Mucosa of rectum (tissue), 2 donors: Measurements from ENCODE around the gene DUOXA1.

ENCODE experiments used
- H3K27ac ChIP-seq, 2 donors: one replicate each; pipeline ENCODE4 v1.7.0; 2013; ENCODE audit warnings: inconsistent platforms in 2 of 2, low read depth in 2 of 2, low read length in 2 of 2
- H3K27me3 ChIP-seq, 2 donors: one replicate each; pipeline ENCODE4 v1.7.0; 2013; ENCODE audit warnings: low read length in 2 of 2; ENCODE audit not compliant: control insufficient read depth in 2 of 2, insufficient read depth in 2 of 2
- H3K36me3 ChIP-seq, 2 donors: one replicate each; pipeline ENCODE4 v1.7.0; 2013; ENCODE audit warnings: low read length in 2 of 2; ENCODE audit not compliant: control insufficient read depth in 2 of 2, insufficient read depth in 2 of 2
- H3K4me1 ChIP-seq, 2 donors: one replicate each; pipeline ENCODE4 v1.7.0; 2013; ENCODE audit warnings: low read length in 2 of 2, mild to moderate bottlenecking in 1 of 2; ENCODE audit not compliant: control insufficient read depth in 2 of 2, insufficient read depth in 2 of 2
- H3K4me3 ChIP-seq, 2 donors: one replicate each; pipeline ENCODE4 v1.7.0; 2013; ENCODE audit warnings: low read length in 2 of 2
- H3K9ac ChIP-seq, 2 donors: one replicate each; pipeline ENCODE4 v1.7.0; 2013; ENCODE audit warnings: low read length in 2 of 2, low read depth in 1 of 2, mild to moderate bottlenecking in 1 of 2
- H3K9me3 ChIP-seq, 2 donors: one replicate each; pipeline ENCODE4 v1.7.0; 2013; ENCODE audit warnings: low read length in 2 of 2; ENCODE audit not compliant: control insufficient read depth in 2 of 2
- donor health status: healthy.
- donor health status: Normal muscosa, but diverticular disease.

Gene DUOXA1

GRCh38 chr15:45151998-45152828, 22.5 kb upstream of the DUOXA1 start:
- no peaks in the 10 kb centered on the region for H3K36me3 ChIP-seq
- no peak overlapping the region for H3K27ac ChIP-seq
- H3K4me3 ChIP-seq: no peak overlapping the region
- H3K9me3 ChIP-seq: no peaks in the 10 kb centered on the region
- H3K9ac ChIP-seq: no peak overlapping the region
- no peaks in the 10 kb centered on the region for H3K27me3 ChIP-seq
- no peaks in the 10 kb centered on the region for H3K4me1 ChIP-seq

- H3K9me3 ChIP-seq: no peaks in the 10 kb centered on the region
- no peaks in the 10 kb centered on the region for H3K36me3 ChIP-seq
- no peaks in the 10 kb centered on the region for H3K27me3 ChIP-seq
- no peak overlapping the region for H3K9ac ChIP-seq
- no peak overlapping the region for H3K4me3 ChIP-seq
- no peak overlapping the region for H3K27ac ChIP-seq
- peaks cover 3 to 6% of the 10 kb centered on the region in 2 donors for H3K4me1 ChIP-seq
Observed at GRCh38 chr15:45150997-45151396, 21.3 kb upstream of the DUOXA1 start.

DNA sequence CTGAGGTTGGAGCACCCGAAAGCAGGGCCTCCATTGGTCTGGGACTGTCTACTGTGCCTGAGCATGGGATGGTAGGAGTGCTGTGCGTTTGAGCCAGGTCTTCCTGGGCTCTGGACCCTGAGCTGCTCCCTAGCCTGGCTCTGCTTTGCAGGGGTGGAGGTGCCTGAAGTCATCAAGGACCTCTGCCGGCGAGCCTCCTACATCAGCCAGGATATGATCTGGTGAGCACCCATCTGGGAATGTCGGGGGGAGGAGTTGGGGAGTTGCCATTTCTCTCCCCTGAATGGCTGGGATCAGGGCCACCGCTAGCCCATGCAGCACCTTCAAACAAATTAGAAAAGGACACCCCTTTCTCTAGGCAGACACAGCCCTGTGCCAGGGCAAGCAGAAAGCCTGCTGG, 20.8 kb upstream of the DUOXA1 start:
- Histone ChIP-seq H3K9me3 (no peaks in the 10 kb centered on the region), H3K4me1 (peaks cover 3 to 6% of the 10 kb centered on the region in 2 donors), H3K27ac (no peak overlapping the region), H3K36me3 (no peaks in the 10 kb centered on the region), H3K9ac (no peak overlapping the region), H3K27me3 (no peaks in the 10 kb centered on the region), H3K4me3 (no peak overlapping the region)

GRCh38 chr15:45149060-45149459, 19.4 kb upstream of the DUOXA1 start:
- Histone ChIP-seq H3K4me1 (peaks cover 3 to 6% of the 10 kb centered on the region in 2 donors), H3K36me3 (no peaks in the 10 kb centered on the region), H3K27ac (no peak overlapping the region), H3K9me3 (no peaks in the 10 kb centered on the region), H3K9ac (no peak overlapping the region), H3K27me3 (no peaks in the 10 kb centered on the region), H3K4me3 (no peak overlapping the region)

- H3K36me3 ChIP-seq: no peaks in the 10 kb centered on the region
- peaks cover 3 to 6% of the 10 kb centered on the region in 2 donors for H3K4me1 ChIP-seq
- no peaks in the 10 kb centered on the region for H3K9me3 ChIP-seq
- no peak overlapping the region for H3K27ac ChIP-seq
- no peak overlapping the region for H3K9ac ChIP-seq
- no peak overlapping the region for H3K4me3 ChIP-seq
- no peaks in the 10 kb centered on the region for H3K27me3 ChIP-seq
Observed at GRCh38 chr15:45148076-45149059, 18.7 kb upstream of the DUOXA1 start.

DNA sequence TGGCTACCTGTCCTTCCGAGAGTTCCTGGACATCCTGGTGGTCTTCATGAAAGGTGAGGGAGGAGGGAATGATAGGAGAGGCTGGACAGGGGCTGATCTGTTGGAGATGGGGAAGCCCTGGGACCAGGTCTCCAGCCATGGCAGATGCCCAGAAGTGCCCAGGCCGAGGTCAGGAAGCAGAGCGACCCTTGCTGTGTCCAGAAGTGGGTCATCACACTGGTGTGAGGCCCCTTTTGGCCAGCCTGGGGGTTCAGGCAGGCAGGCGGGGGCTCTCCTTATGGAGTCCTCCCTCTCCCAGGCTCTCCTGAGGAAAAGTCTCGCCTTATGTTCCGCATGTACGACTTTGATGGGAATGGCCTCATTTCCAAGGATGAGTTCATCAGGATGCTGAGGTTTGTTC, 17.9 kb upstream of the DUOXA1 start:
- Histone ChIP-seq H3K4me1 (peaks cover 3 to 6% of the 10 kb centered on the region in 2 donors), H3K4me3 (no peak overlapping the region), H3K27ac (no peak overlapping the region), H3K27me3 (no peaks in the 10 kb centered on the region), H3K36me3 (no peaks in the 10 kb centered on the region), H3K9me3 (no peaks in the 10 kb centered on the region), H3K9ac (no peak overlapping the region)

DNA sequence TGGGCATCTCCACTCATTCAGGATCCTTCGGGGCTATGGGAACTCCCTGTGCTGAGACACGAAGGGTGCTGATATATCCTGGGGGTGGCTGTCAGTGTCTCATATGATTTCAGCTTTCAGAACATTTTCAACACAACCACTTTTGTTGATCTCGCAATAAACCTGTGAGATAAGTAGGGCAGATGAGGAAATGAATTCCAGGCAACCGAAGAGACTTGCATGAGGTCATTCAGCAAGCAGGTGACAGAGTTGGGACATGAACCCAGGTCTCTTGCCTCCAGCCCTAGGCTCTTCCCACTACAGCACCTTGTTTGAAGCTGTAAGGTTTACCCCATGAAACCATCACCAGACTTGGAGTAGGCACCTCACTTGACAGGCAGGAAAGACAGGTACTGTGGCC, 16.7 kb upstream of the DUOXA1 start:
- Histone ChIP-seq H3K27me3 (no peaks in the 10 kb centered on the region), H3K36me3 (no peaks in the 10 kb centered on the region), H3K9me3 (no peaks in the 10 kb centered on the region), H3K4me3 (no peak overlapping the region), H3K4me1 (peaks cover 3 to 6% of the 10 kb centered on the region in 2 donors), H3K9ac (no peak overlapping the region), H3K27ac (no peak overlapping the region)

- Histone ChIP-seq H3K27ac (no peak overlapping the region), H3K36me3 (no peaks in the 10 kb centered on the region), H3K9me3 (no peaks in the 10 kb centered on the region), H3K27me3 (no peaks in the 10 kb centered on the region), H3K4me1 (peaks cover 3 to 6% of the 10 kb centered on the region in 2 donors), H3K9ac (no peak overlapping the region), H3K4me3 (no peak overlapping the region)
Observed at GRCh38 chr15:45144775-45145174, 15.1 kb upstream of the DUOXA1 start.

GRCh38 chr15:45143946-45144345, 14.3 kb upstream of the DUOXA1 start:
- H3K4me1 ChIP-seq: peaks cover 3 to 6% of the 10 kb centered on the region in 2 donors
- no peaks in the 10 kb centered on the region for H3K36me3 ChIP-seq
- H3K27ac ChIP-seq: no peak overlapping the region
- H3K9me3 ChIP-seq: no peaks in the 10 kb centered on the region
- no peaks in the 10 kb centered on the region for H3K27me3 ChIP-seq
- H3K4me3 ChIP-seq: no peak overlapping the region
- no peak overlapping the region for H3K9ac ChIP-seq

- peaks cover 3 to 6% of the 10 kb centered on the region in 2 donors for H3K4me1 ChIP-seq
- no peak overlapping the region for H3K27ac ChIP-seq
- H3K36me3 ChIP-seq: no peaks in the 10 kb centered on the region
- no peaks in the 10 kb centered on the region for H3K27me3 ChIP-seq
- no peak overlapping the region for H3K9ac ChIP-seq
- H3K4me3 ChIP-seq: no peak overlapping the region
- no peaks in the 10 kb centered on the region for H3K9me3 ChIP-seq
Observed at GRCh38 chr15:45143056-45143455, 13.4 kb upstream of the DUOXA1 start.
